HepG2 (cell line): ENCODE results near the gene JMJD8. TPM values are rescaled to one million over a fixed set of nuclear protein-coding genes. Genes with fewer than 3 reads are reported as not detected.
A peak's percentile ranks its signal among the peaks of the same experiment; 100 is the strongest.

Source experiments
- ADNP ChIP-seq: sonication (generic); formaldehyde crosslinking; IDR thresholded peaks from 2 replicates; pipeline ENCODE4 v1.4.0; 2020; ENCODE audit warnings: missing genetic modification reagents
- CHD2 ChIP-seq: IDR thresholded peaks from 2 replicates; pipeline ENCODE4 v1.6.1; 2011; ENCODE audit warnings: low read depth, low read length, improper control_type of control experiment
- HDAC2 ChIP-seq: sonication (generic); formaldehyde crosslinking; IDR thresholded peaks from 2 replicates; pipeline ENCODE4 v1.4.0; 2020; ENCODE audit warnings: missing genetic modification reagents
- KDM2A ChIP-seq: sonication (generic); formaldehyde crosslinking; IDR thresholded peaks from 2 replicates; pipeline ENCODE4 v1.4.0; 2020; ENCODE audit warnings: low read depth, missing genetic modification reagents, borderline replicate concordance
- MED13 ChIP-seq: sonication (generic); formaldehyde crosslinking; IDR thresholded peaks from 2 replicates; pipeline ENCODE4 v1.5.0; 2020; ENCODE audit warnings: missing genetic modification reagents
- MTA3 ChIP-seq: sonication (generic); formaldehyde crosslinking; IDR thresholded peaks from 2 replicates; pipeline ENCODE4 v1.4.0; 2020; ENCODE audit warnings: missing genetic modification reagents
- MXD3 ChIP-seq: IDR thresholded peaks from 2 replicates; pipeline ENCODE4 v1.6.1; 2016; ENCODE audit warnings: mild to moderate bottlenecking, missing biosample characterization, missing genetic modification reagents
- PAF1 ChIP-seq: IDR thresholded peaks from 2 replicates; pipeline ENCODE4 v1.6.1; 2016; ENCODE audit warnings: missing genetic modification reagents, missing compliant biosample characterization
- SMAD9 ChIP-seq: sonication (generic); formaldehyde crosslinking; IDR thresholded peaks from 2 replicates; pipeline ENCODE4 v1.5.1; 2020; ENCODE audit warnings: mild to moderate bottlenecking, missing genetic modification reagents
- SOX13 ChIP-seq, 3 experiments: fragments of 450-650 bp in 1 of 3; sonication (generic) in 1 of 3; formaldehyde crosslinking in 1 of 3; IDR thresholded peaks in 2 of 3; conservative IDR thresholded peaks in 1 of 3; 2 replicates each; pipeline versions ENCODE4 v1.5.0 to v1.6.1; 2016 to 2020; ENCODE audit warnings: antibody characterized with exemption in 1 of 3, mild to moderate bottlenecking in 1 of 3, missing compliant biosample characterization in 1 of 3, missing genetic modification reagents in 1 of 3, moderate library complexity in 1 of 3
- TBX3 ChIP-seq: fragments of 450-650 bp; IDR thresholded peaks from 2 replicates; pipeline ENCODE4 v1.6.1; 2017; ENCODE audit warnings: antibody characterized with exemption, mild to moderate bottlenecking, inconsistent platforms, borderline replicate concordance
- TCF12 ChIP-seq, 2 experiments: fragments of 450-650 bp in 1 of 2; sonication (generic) in 1 of 2; formaldehyde crosslinking in 1 of 2; IDR thresholded peaks; 2 replicates each; pipeline versions ENCODE4 v1.6.1 to v1.8.0; 2017 to 2022; ENCODE audit warnings: antibody characterized with exemption in 1 of 2, mild to moderate bottlenecking in 1 of 2, missing genetic modification reagents in 1 of 2, moderate library complexity in 1 of 2
- ZFP36L1 ChIP-seq: sonication (generic); formaldehyde crosslinking; IDR thresholded peaks from 2 replicates; pipeline ENCODE4 v1.8.0; 2022; ENCODE audit warnings: mild to moderate bottlenecking, missing genetic modification reagents, moderate library complexity
- ZNF224 ChIP-seq: sonication (generic); formaldehyde crosslinking; IDR thresholded peaks from 2 replicates; pipeline ENCODE4 v1.5.0; 2020; ENCODE audit warnings: mild to moderate bottlenecking, missing genetic modification reagents
- ZNF496 ChIP-seq: sonication (generic); formaldehyde crosslinking; IDR thresholded peaks from 2 replicates; pipeline ENCODE4 v1.8.1; 2023; ENCODE audit warnings: mild to moderate bottlenecking, moderate library complexity, missing genetic modification reagents; ENCODE audit not compliant: insufficient replicate concordance
- ZNF574 ChIP-seq: sonication (generic); formaldehyde crosslinking; IDR thresholded peaks from 2 replicates; pipeline ENCODE4 v1.4.0; 2020; ENCODE audit warnings: missing genetic modification reagents
- ZNF607 ChIP-seq: sonication (generic); formaldehyde crosslinking; IDR thresholded peaks from 2 replicates; pipeline ENCODE4 v1.5.1; 2020; ENCODE audit warnings: missing genetic modification reagents, mild to moderate bottlenecking, borderline replicate concordance
- ZNF646 ChIP-seq: sonication (generic); formaldehyde crosslinking; IDR thresholded peaks from 2 replicates; pipeline ENCODE4 v1.9.0; 2021; ENCODE audit warnings: mild to moderate bottlenecking, missing genetic modification reagents
- ZSCAN20 ChIP-seq: sonication (generic); formaldehyde crosslinking; IDR thresholded peaks from 2 replicates; pipeline ENCODE4 v1.4.0; 2020; ENCODE audit warnings: missing genetic modification reagents, mild to moderate bottlenecking, borderline replicate concordance
- polyA plus RNA-seq, 8 experiments: library from polyadenylated mRNA; depleted of rRNA in 3 of 8; stranded (reverse) in 7 of 8; unstranded in 1 of 8; fragments of >200 nt; fragmentation: Illumina TruSeq in 4 of 8; extraction: Trizol in 4 of 8; gene quantifications; 2 replicates each; pipeline versions ENCODE4 v1.2.1 to v1.2.3, GENCODE V29; 2011 to 2016; ENCODE audit warnings: low read depth in 4 of 8, missing spikeins in 1 of 8, mixed read lengths in 1 of 8; ENCODE audit not compliant: insufficient read depth in 1 of 8
- total RNA-seq, 5 experiments: library from RNA; depleted of rRNA; stranded (reverse); fragments of >200 nt; fragmentation: Illumina TruSeq; extraction: Trizol; gene quantifications; 2 replicates each; pipeline ENCODE4 v1.2.3, GENCODE V29; 2016; ENCODE audit warnings: low read depth in 1 of 5

Gene JMJD8
- total and polyA plus RNA-seq, 2 of the 13 experiments (the other 11 are each of a cell fraction or from before 2014, with no cell fraction given), result 2.6 to 11.8 TPM

GRCh38 chr16:695355-696089, 11.4 kb upstream of the JMJD8 start (continued):
- TF ChIP-seq MXD3 (CRISPR knock-in tag) (peak; percentile 85), ZNF607 (0 out of 2 replicates have a peak, but pooled peaks have one; percentile 77), MED13 (no peak), ZNF574 (CRISPR knock-in tag) (peak; percentile 62; the same call in 1 of the 2 replicates), CHD2 (no peak), KDM2A (CRISPR knock-in tag) (0 out of 2 replicates have a peak, but pooled peaks have one; percentile 57), SMAD9 (CRISPR knock-in tag) (no peak), ADNP (CRISPR knock-in tag) (no peak), ZNF646 (CRISPR knock-in tag) (0 out of 2 replicates have a peak, but pooled peaks have one; percentile 21), TCF12 (IDR thresholded peaks at IDR 0.05) (no peak), TCF12 (CRISPR knock-in tag; IDR thresholded peaks at IDR 0.05) (0 out of 2 replicates have a peak, but pooled peaks have one; percentile 41), ZNF224 (no peak), ZFP36L1 (CRISPR knock-in tag) (peak; percentile 76; the same call in 1 of the 2 replicates), ZNF496 (CRISPR knock-in tag) (no peak), PAF1 (no peak), HDAC2 (CRISPR knock-in tag) (no peak; the same call in 1 of the 2 replicates), ZSCAN20 (CRISPR knock-in tag) (no peak), SOX13 (IDR thresholded peaks at IDR 0.05) (no peak), SOX13 (CRISPR knock-in tag; conservative IDR thresholded peaks at IDR 0.05 in 1 of 2, IDR thresholded peaks at IDR 0.05 in 1 of 2) (no peak), TBX3 (no peak), MTA3 (no peak)
